Stomach smooth muscle (tissue), 2 donors: ENCODE data around the gene GPC5.

Experiments
- H3K27ac ChIP-seq: one replicate; pipeline ENCODE4 v1.7.0; 2013; ENCODE audit warnings: mild to moderate bottlenecking, low read length, inconsistent platforms
- H3K27me3 ChIP-seq, 2 donors: one replicate each; pipeline ENCODE4 v1.7.0; 2013; ENCODE audit warnings: low read length in 2 of 2; ENCODE audit not compliant: insufficient read depth in 2 of 2, control insufficient read depth in 1 of 2
- H3K36me3 ChIP-seq, 2 donors: one replicate each; pipeline ENCODE4 v1.7.0; 2013; ENCODE audit warnings: low read length in 2 of 2; ENCODE audit not compliant: control insufficient read depth in 2 of 2, insufficient read depth in 2 of 2
- H3K4me1 ChIP-seq: one replicate; pipeline ENCODE4 v1.7.0; 2013; ENCODE audit warnings: low read length; ENCODE audit not compliant: control insufficient read depth, insufficient read depth
- H3K4me3 ChIP-seq, 2 donors: one replicate each; pipeline ENCODE4 v1.7.0; 2013; ENCODE audit warnings: low read length in 2 of 2
- H3K9ac ChIP-seq, 2 donors: one replicate each; pipeline ENCODE4 v1.7.0; 2013; ENCODE audit warnings: low read length in 2 of 2, mild to moderate bottlenecking in 1 of 2
- H3K9me3 ChIP-seq, 2 donors: one replicate each; pipeline ENCODE4 v1.7.0; 2013; ENCODE audit warnings: low read length in 2 of 2; ENCODE audit not compliant: control insufficient read depth in 2 of 2
- donor health status: healthy.
- donor health status: Pancreatic carcinoma.

Gene GPC5

GRCh38 chr13:91369441-91369831, 29.0 kb upstream of the GPC5 start:
- Histone ChIP-seq H3K9ac (no peak overlapping the region), H3K36me3 (no peaks in the 10 kb centered on the region), H3K9me3 (no peaks in the 10 kb centered on the region), H3K4me1 (no peaks in the 10 kb centered on the region), H3K27me3 (no peaks in the 10 kb centered on the region), H3K27ac (no peak overlapping the region), H3K4me3 (no peak overlapping the region)

GRCh38 chr13:91370501-91370900, 27.9 kb upstream of the GPC5 start:
- no peaks in the 10 kb centered on the region for H3K4me1 ChIP-seq
- no peaks in the 10 kb centered on the region for H3K36me3 ChIP-seq
- H3K27me3 ChIP-seq = no peaks in the 10 kb centered on the region
- no peak overlapping the region for H3K27ac ChIP-seq
- peaks cover 0 to under 1% of the 10 kb centered on the region in 2 donors for H3K9me3 ChIP-seq
- H3K9ac ChIP-seq = no peak overlapping the region
- no peak overlapping the region for H3K4me3 ChIP-seq

DNA sequence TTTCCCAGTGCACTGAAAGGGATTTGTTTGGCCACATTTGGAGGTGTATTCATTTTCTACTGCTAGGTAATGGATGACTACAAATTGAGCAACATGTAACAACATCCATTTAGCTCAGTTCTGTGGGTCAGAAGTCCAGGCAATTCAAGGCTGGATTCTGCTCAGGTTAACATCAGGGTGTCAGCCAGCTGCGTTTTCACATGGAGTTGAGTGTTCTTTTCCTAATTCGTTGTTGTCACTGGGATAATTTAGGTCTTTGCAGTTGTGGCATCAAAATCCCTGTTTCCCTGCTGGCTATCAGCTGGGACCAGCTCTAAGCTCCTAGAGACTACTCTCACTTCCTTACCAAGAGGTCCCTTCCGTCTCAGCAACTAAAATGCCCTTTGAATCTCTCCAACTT, 25.5 kb upstream of the GPC5 start:
- Histone ChIP-seq H3K9me3 (peaks cover 0 to 2% of the 10 kb centered on the region in 2 donors), H3K27me3 (no peaks in the 10 kb centered on the region), H3K4me1 (no peaks in the 10 kb centered on the region), H3K4me3 (no peak overlapping the region), H3K9ac (no peak overlapping the region), H3K36me3 (no peaks in the 10 kb centered on the region), H3K27ac (no peak overlapping the region)

DNA sequence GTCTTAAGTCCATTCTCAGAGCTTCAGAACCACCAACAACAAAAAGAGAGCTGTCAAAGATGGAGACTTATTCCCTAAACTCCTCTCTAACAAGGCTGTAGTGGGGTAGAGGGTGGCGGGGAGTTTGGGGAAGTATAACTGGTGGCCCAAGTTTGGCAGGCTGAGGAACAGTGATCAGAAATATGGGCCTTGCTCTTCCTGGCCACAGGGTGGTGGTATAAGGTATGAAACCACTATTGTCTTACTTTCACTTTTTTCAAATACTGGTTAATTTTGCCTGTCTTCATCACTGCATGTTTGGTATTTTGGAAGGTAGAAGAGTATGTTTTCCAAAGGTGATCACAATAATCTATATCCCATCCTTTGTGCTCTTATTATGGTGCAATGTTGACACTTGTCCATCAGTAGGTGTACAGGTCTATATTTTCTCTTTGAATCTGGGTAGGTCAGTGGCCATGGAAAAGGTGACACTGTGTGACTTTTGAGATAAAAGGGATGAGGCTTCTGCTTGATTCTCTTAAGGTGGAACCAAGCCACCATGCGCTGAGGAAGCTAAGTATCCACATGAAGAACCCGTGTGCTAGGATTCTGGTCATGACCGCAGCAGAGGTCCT, 23.2 kb upstream of the GPC5 start:
- Histone ChIP-seq H3K9ac (no peak overlapping the region), H3K9me3 (peaks cover 0 to 2% of the 10 kb centered on the region in 2 donors), H3K4me1 (no peaks in the 10 kb centered on the region), H3K4me3 (no peak overlapping the region), H3K27me3 (no peaks in the 10 kb centered on the region), H3K27ac (no peak overlapping the region), H3K36me3 (no peaks in the 10 kb centered on the region)

DNA sequence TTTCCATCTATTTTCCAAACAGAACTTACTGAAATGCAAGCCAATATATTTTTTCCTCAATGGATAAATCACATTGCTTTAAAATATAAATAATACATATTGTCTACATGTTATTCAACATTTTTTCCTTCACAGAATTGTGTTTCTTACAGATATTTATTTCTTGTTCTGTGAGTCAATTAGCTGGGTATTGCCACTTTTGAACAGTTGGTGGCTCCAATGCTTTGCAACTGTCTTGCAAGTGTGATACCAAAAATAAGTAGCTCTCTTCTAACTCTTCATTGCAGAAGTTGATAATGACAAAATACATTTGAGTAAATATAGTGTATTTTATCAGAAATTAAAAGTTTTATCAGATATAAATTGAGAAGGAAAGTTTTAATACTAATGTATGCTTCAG, 17.1 kb upstream of the GPC5 start:
- no peak overlapping the region for H3K27ac ChIP-seq
- H3K27me3 ChIP-seq = no peaks in the 10 kb centered on the region
- no peaks in the 10 kb centered on the region for H3K36me3 ChIP-seq
- H3K9ac ChIP-seq = no peak overlapping the region
- no peaks in the 10 kb centered on the region for H3K4me1 ChIP-seq
- H3K4me3 ChIP-seq = no peak overlapping the region
- H3K9me3 ChIP-seq = no peaks in the 10 kb centered on the region

GRCh38 chr13:91383836-91384235, 14.6 kb upstream of the GPC5 start:
- H3K27me3 ChIP-seq = no peaks in the 10 kb centered on the region
- no peak overlapping the region for H3K4me3 ChIP-seq
- H3K36me3 ChIP-seq = no peaks in the 10 kb centered on the region
- H3K4me1 ChIP-seq = no peaks in the 10 kb centered on the region
- H3K9ac ChIP-seq = no peak overlapping the region
- H3K9me3 ChIP-seq = no peaks in the 10 kb centered on the region
- no peak overlapping the region for H3K27ac ChIP-seq

- Histone ChIP-seq H3K9ac (no peak overlapping the region), H3K27me3 (no peaks in the 10 kb centered on the region), H3K4me1 (no peaks in the 10 kb centered on the region), H3K27ac (no peak overlapping the region), H3K36me3 (no peaks in the 10 kb centered on the region), H3K4me3 (no peak overlapping the region), H3K9me3 (no peaks in the 10 kb centered on the region)
These were observed 13.5 kb upstream of the GPC5 start for GRCh38 chr13:91384896-91385295.

DNA sequence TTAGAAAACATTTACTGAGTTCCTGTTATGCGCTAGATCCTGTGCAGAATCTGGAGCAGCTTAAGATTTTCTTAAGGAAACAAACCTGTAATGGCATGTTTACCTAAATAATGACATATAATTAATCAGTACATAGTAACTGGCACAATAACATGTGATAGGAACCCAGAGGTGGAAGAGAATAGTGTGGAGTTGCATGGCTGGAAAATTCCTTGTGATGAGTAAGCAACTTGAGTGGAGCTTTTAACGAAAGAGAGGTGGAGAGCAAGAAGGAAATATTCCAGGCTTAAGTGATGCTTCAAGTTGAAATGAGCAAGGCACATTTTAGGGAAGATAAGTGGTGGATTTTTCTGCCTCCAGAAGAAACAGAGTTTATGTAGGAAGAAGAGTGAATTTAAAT, 9.2 kb upstream of the GPC5 start:
- Histone ChIP-seq H3K27me3 (peaks cover 0 to 7% of the 10 kb centered on the region in 2 donors), H3K27ac (no peak overlapping the region), H3K9ac (no peak overlapping the region), H3K9me3 (no peaks in the 10 kb centered on the region), H3K4me3 (no peak overlapping the region), H3K4me1 (no peaks in the 10 kb centered on the region), H3K36me3 (no peaks in the 10 kb centered on the region)

DNA sequence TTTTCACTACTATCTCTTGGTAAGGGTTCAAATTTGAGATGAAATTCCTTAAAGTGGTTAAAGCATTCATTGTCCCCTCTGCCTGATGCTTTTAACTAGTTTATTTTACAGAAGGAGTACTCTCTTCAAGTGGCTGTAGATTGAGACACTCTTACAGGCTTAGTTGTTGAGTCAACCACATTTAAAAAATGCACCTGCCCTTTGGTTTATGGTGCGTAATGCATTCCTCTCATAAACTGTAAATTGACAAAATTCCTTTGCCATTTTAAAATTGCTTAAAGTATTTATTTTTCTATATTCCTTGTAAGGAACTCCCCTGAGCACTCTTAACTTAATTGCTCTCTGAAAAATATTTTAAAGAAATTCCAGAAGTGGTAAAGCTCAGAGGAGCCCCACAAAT, 826 bp upstream of the GPC5 start:
- Histone ChIP-seq H3K4me1 (peaks cover 4% of the 10 kb centered on the region), H3K9ac (no peak overlapping the region), H3K9me3 (no peaks in the 10 kb centered on the region), H3K36me3 (no peaks in the 10 kb centered on the region), H3K27me3 (peaks cover 34 to 37% of the 10 kb centered on the region in 2 donors), H3K4me3 (no peak overlapping the region), H3K27ac (no peak overlapping the region)

DNA sequence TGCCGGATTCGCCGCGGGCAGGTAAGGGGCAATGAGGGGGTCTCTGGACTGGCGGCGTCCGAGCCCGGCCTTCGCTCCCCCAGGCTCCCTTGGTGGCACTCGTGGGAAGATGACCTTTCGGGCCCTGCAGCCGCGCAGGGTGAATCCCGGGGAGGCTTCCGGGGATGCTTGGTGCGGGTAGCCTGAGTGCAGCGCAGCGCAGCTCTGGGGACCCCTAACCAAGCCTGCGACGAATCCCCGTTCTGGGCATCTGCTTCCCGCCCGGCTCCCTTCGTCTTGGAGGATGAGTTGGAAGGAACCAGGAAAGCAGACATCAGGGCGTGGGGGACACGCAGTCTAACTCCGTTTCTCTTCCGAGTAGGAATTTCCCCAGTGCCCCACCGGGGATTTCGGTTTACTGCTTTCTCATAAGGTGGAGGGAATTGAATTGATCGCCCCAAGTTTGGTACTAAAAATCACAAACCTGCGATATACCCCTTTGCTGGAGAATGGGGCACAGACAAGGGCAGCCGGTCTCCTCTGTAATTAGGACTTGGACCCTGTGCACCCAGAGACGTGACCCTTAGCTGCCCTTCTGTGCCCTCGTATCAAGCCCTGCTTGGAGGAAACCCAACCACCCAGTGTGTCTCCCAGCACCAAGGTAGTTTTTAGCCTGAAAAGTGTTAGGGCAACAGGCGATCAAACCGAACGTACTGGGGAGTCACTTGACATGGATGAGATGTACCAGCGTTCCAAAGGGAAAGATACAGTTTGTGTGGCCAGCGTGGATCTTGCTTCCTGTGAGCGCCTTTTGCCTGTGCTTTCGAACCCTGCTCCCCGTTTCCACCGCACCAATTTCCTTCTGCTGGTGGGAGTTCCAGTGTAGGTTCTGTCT, 1.0 kb downstream of the GPC5 start:
- Histone ChIP-seq H3K9me3 (no peaks in the 10 kb centered on the region), H3K27me3 (peaks cover 34% of the 10 kb centered on the region in 2 donors), H3K4me3 (peak overlapping the region; percentile 42 to 69), H3K27ac (no peak overlapping the region), H3K9ac (no peak overlapping the region), H3K36me3 (no peaks in the 10 kb centered on the region), H3K4me1 (peaks cover 4% of the 10 kb centered on the region)

DNA sequence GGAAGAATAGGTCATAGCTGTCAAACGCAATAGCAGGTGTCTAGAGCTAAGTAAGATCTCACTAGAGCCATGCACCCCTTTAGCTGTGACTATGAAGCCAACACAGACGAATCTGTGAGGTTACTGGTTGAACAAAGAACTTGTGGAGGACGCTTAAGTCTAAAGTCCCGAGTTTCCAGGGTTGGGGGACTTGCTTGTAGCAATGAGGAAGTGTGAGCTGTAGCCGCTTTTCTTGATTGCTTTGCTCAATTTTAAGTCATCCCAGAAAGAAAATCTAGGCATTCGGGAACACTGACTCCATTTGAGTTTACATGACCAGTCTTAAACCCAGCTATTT, 1.6 kb downstream of the GPC5 start:
- H3K4me1 ChIP-seq = peaks cover 4% of the 10 kb centered on the region
- no peaks in the 10 kb centered on the region for H3K36me3 ChIP-seq
- H3K9ac ChIP-seq = no peak overlapping the region
- H3K27me3 ChIP-seq = peaks cover 28 to 29% of the 10 kb centered on the region in 2 donors
- no peak overlapping the region for H3K27ac ChIP-seq
- H3K4me3 ChIP-seq = no peak overlapping the region
- H3K9me3 ChIP-seq = no peaks in the 10 kb centered on the region
